Measurements from ENCODE around the gene PPIF.

PPIF gene

GRCh38 chr10:79385804-79386531 lies 38.7 kb downstream of the PPIF start:
- TF ChIP-seq POLR2AphosphoS5 (IDR thresholded peaks at IDR 0.05; ENCODE audit: low read depth, low read length) (no peak), TAF1 (IDR thresholded peaks at IDR 0.05; ENCODE audit: borderline replicate concordance, insufficient read depth, low read length) (no peak), REST (IDR thresholded peaks at IDR 0.05; ENCODE audit: insufficient read depth in 1 of 2, low read depth in 2 of 2, low read length in 2 of 2) (no peak), SIN3A (IDR thresholded peaks at IDR 0.05; ENCODE audit: borderline replicate concordance, insufficient read depth, low read length) (no peak), FOXP2 (optimal IDR thresholded peaks at IDR 0.05; ENCODE audit: borderline replicate concordance, extremely low read depth, extremely low read length, insufficient read depth) (no peak)

- TF ChIP-seq POLR2AphosphoS5 (IDR thresholded peaks at IDR 0.05; ENCODE audit: low read depth, low read length) (no peak), FOXP2 (optimal IDR thresholded peaks at IDR 0.05; ENCODE audit: borderline replicate concordance, extremely low read depth, extremely low read length, insufficient read depth) (no peak), REST (IDR thresholded peaks at IDR 0.05; ENCODE audit: insufficient read depth in 1 of 2, low read depth in 2 of 2, low read length in 2 of 2) (no peak), TAF1 (IDR thresholded peaks at IDR 0.05; ENCODE audit: borderline replicate concordance, insufficient read depth, low read length) (no peak), SIN3A (IDR thresholded peaks at IDR 0.05; ENCODE audit: borderline replicate concordance, insufficient read depth, low read length) (no peak)
These were observed 39.6 kb downstream of the PPIF start for GRCh38 chr10:79386637-79387465.

- TF ChIP-seq POLR2AphosphoS5 (IDR thresholded peaks at IDR 0.05; ENCODE audit: low read depth, low read length) (no peak), TAF1 (IDR thresholded peaks at IDR 0.05; ENCODE audit: borderline replicate concordance, insufficient read depth, low read length) (no peak), REST (IDR thresholded peaks at IDR 0.05; ENCODE audit: insufficient read depth in 1 of 2, low read depth in 2 of 2, low read length in 2 of 2) (no peak), SIN3A (IDR thresholded peaks at IDR 0.05; ENCODE audit: borderline replicate concordance, insufficient read depth, low read length) (no peak), FOXP2 (optimal IDR thresholded peaks at IDR 0.05; ENCODE audit: borderline replicate concordance, extremely low read depth, extremely low read length, insufficient read depth) (no peak)
These were observed 40.3 kb downstream of the PPIF start for GRCh38 chr10:79387466-79387973.

GRCh38 chr10:79387974-79388850 lies 40.9 kb downstream of the PPIF start:
- TF ChIP-seq TAF1 (IDR thresholded peaks at IDR 0.05; ENCODE audit: borderline replicate concordance, insufficient read depth, low read length) (no peak), REST (IDR thresholded peaks at IDR 0.05; ENCODE audit: insufficient read depth in 1 of 2, low read depth in 2 of 2, low read length in 2 of 2) (no peak), POLR2AphosphoS5 (IDR thresholded peaks at IDR 0.05; ENCODE audit: low read depth, low read length) (no peak), FOXP2 (optimal IDR thresholded peaks at IDR 0.05; ENCODE audit: borderline replicate concordance, extremely low read depth, extremely low read length, insufficient read depth) (no peak), SIN3A (IDR thresholded peaks at IDR 0.05; ENCODE audit: borderline replicate concordance, insufficient read depth, low read length) (no peak)
